Measurements from ENCODE around the gene TOMM70. TPM values are rescaled to one million over a fixed set of nuclear protein-coding genes. Genes with fewer than 3 reads are reported as not detected.
"Not testable (repeated sequence)": the region's sequence is repeated elsewhere in the genome, so short reads cannot be mapped to it uniquely, and the experiment has no call there.

The TOMM70 gene
- total RNA-seq (96.6 TPM), polyA plus RNA-seq (37.0 TPM)

DNA sequence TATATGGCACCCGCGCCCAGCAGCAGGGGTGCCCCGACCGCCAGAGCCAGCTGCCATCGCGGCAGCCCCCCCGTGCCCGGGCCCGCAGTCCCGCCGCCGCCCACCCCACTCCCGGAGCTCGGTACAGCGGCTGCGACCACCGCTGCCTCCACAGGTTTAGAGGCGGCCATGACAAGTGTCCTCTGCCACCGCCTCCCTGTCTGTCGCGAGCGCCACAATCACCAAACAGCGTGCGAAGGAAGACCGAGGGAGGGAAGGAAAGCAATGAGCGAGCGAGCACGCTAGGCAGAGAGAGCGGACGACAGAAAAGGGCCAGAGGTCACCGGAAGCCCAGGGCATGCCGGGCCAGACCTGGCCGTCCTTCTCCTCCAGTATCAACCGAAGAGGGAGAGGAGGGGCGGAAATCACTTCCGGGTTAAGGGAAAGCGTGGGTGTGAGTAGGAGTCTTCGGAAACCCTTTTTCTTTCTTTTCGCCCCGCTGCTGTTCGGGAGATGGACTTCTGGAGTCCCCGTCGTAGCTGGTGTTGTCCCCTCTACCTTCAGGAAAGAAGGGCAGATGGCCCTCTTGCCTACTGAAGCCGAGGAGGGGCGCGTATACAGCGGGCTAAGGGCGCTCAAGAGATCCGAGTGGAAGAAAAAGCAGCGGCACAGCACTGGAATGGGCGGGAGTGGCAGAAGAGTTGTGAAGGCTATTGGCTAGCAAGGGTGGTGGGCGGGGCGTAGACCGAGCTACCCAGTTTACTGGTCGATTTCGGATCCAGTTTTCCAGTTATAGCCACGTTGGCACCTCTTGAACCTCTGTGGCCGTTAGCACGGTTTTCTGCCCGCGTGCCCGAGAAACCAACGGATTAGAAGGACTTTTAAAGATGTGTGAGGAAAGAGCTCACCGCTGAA is at the start of gene TOMM70, which contains the start of gene LNP1:
TOMM70 (minus strand) TSS at position 310 of the 894 bp plus-strand sequence; CDS start at position 170, 140 bp downstream.
LNP1 (plus strand) TSS at position 760 of the 894 bp plus-strand sequence. CDS start 28,191 bp downstream, outside the sequence.
- no peaks in the 10 kb centered on the region for H3K4me1 ChIP-seq (ENCODE audit: insufficient read depth)
- H3K27ac ChIP-seq (ENCODE audit: low read depth): peak within 1 kb of the TSS; percentile 82
- peak; percentile 96 for DNase-seq (ENCODE audit: extremely low spot score)
- H3K36me3 ChIP-seq (ENCODE audit: insufficient read depth): no peaks in the 10 kb centered on the region
- peak within 1 kb of the TSS; percentile 93 for H3K4me3 ChIP-seq (ENCODE audit: low read depth, low read length)
- under 1% methylated on average over 64 of the region's 64 CpGs for WGBS

DNA sequence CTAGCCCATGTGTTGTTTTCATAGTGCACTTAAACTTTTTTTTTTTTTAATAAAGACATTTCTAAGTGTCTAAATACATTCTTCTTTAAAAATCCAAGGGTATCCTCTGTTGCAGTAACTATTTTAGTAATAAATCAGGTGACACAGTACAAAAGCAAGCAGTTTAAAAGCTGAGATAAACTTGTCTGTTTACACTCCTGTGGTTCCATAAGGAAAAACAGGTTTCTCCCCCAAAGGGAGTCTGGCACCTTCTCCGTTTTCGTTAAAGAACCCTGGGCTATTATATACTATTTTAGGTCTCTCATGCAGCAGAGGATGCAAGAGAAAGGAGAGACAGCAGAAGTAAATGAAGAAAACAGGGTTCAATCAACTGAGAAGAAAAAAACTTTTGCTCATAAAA is 48.3 kb upstream of the TOMM70 start:
- no peak for DNase-seq (ENCODE audit: extremely low spot score)
- Histone ChIP-seq H3K27ac (ENCODE audit: low read depth) (no peak overlapping the region), H3K36me3 (ENCODE audit: insufficient read depth) (no peaks in the 10 kb centered on the region), H3K4me3 (ENCODE audit: low read depth, low read length) (no peak overlapping the region), H3K4me1 (ENCODE audit: insufficient read depth) (no peaks in the 10 kb centered on the region)
- WGBS: 53% methylated on average over 2 of the region's 2 CpGs

DNA sequence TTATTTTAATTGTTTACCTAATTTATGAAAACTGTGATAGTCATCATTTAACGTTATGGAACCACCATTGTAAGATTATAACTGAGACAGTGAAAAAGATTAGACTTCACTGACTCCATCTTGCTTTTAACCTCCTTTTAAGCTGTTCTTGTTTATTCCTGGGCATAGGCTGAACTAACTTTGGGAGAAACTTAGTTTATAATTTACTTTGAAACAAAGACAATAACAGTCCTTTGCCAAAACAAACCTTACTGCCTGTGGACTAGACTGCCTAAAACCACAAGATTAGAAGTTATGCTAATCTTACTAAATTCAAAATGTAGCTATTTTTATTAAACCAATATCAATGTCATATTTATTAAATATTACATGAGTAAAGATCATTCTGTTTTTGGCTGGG is 47.2 kb upstream of the TOMM70 start:
- WGBS: 77% methylated on average over 1 of the region's 1 CpG
- DNase-seq (ENCODE audit: extremely low spot score): no peak
- H3K4me3 ChIP-seq (ENCODE audit: low read depth, low read length): no peak overlapping the region
- H3K4me1 ChIP-seq (ENCODE audit: insufficient read depth): no peaks in the 10 kb centered on the region
- no peak overlapping the region for H3K27ac ChIP-seq (ENCODE audit: low read depth)
- no peaks in the 10 kb centered on the region for H3K36me3 ChIP-seq (ENCODE audit: insufficient read depth)

DNA sequence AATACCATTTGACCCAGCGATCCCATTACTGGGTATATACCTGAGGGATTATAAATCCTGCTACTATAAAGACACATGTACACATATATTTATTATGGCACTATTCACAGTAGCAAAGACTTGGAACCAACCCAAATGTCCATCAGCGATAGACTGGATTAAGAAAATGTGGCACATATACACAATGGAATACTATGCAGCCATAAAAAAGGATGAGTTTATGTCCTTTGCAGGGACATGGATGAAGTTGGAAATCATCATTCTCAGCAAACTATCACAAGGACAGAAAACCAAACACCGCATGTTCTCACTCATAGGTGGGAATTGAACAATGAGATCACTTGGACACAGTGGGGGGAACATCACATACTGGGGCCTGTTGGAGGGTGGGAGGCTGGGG is 46.2 kb upstream of the TOMM70 start:
- not testable (repeated sequence) for H3K4me1 ChIP-seq (ENCODE audit: insufficient read depth); H3K27ac ChIP-seq (ENCODE audit: low read depth); H3K36me3 ChIP-seq (ENCODE audit: insufficient read depth); H3K4me3 ChIP-seq (ENCODE audit: low read depth, low read length); DNase-seq (ENCODE audit: extremely low spot score)
- WGBS: 97% methylated on average over 3 of the region's 3 CpGs

DNA sequence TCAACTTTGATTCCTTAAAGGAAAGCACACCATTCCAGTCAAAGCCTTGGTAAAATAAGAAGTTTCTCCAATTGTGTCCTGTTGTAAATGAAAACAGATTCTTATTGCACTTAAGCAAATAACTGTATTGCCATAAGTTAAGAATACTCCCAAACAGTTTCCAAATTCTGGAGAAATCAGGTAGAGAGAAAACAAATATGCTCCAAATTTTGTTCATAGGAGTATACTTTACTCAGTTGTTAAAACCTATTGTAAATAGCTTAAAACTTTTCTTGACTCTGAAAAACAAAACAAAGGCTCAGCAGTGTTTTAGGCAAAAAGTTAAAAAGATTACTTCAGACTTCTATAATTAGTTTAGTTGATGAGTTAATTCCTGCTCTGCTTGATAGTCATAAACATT is 42.8 kb upstream of the TOMM70 start:
- Histone ChIP-seq H3K36me3 (ENCODE audit: insufficient read depth) (no peaks in the 10 kb centered on the region), H3K27ac (ENCODE audit: low read depth) (no peak overlapping the region), H3K4me3 (ENCODE audit: low read depth, low read length) (no peak overlapping the region), H3K4me1 (ENCODE audit: insufficient read depth) (no peaks in the 10 kb centered on the region)
- DNase-seq (ENCODE audit: extremely low spot score): no peak

DNA sequence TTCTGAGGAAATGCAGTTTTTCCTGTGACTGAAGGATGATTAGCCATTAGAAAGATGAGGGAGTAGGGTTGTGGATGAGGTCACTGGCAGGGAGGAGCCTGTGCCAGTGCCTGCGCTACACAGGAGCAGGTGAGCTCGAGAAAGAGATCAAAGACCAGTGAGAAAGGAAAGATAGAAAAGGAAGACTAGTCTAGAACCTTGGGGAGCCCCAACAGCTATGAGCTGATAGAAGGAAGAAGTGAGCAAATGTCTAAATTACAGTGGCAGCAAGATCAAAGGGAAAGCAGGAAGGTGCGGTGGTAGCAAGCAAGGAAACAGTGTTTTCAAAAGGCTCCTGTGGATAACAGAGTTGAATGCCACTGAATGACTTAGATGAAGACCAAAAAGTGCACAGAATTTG is 40.0 kb upstream of the TOMM70 start:
- 95% methylated on average over 3 of the region's 3 CpGs for WGBS
- no peak overlapping the region for H3K4me3 ChIP-seq (ENCODE audit: low read depth, low read length)
- no peak overlapping the region for H3K27ac ChIP-seq (ENCODE audit: low read depth)
- no peaks in the 10 kb centered on the region for H3K4me1 ChIP-seq (ENCODE audit: insufficient read depth)
- no peaks in the 10 kb centered on the region for H3K36me3 ChIP-seq (ENCODE audit: insufficient read depth)
- no peak for DNase-seq (ENCODE audit: extremely low spot score)

DNA sequence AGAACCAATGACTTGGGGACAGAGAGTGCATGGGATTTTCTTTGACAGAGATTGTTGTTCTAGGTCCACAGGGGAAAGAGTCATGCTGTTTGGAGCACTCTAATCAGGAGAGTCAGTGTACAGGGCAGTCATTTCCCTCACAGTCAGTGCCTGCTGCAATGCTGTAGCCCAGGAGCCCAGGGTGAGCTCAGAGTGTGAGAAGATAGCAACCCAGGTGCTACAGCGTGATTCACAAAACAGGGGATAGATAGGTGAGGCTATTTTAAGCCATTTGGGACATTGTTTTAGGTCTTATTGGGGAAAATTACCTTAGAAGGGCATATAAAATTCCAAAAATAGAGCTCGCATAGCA is 37.7 kb upstream of the TOMM70 start:
- H3K4me3 ChIP-seq (ENCODE audit: low read depth, low read length): no peak overlapping the region
- DNase-seq (ENCODE audit: extremely low spot score): no peak
- no peaks in the 10 kb centered on the region for H3K4me1 ChIP-seq (ENCODE audit: insufficient read depth)
- no peak overlapping the region for H3K27ac ChIP-seq (ENCODE audit: low read depth)
- 97% methylated on average over 2 of the region's 2 CpGs for WGBS
- no peaks in the 10 kb centered on the region for H3K36me3 ChIP-seq (ENCODE audit: insufficient read depth)

DNA sequence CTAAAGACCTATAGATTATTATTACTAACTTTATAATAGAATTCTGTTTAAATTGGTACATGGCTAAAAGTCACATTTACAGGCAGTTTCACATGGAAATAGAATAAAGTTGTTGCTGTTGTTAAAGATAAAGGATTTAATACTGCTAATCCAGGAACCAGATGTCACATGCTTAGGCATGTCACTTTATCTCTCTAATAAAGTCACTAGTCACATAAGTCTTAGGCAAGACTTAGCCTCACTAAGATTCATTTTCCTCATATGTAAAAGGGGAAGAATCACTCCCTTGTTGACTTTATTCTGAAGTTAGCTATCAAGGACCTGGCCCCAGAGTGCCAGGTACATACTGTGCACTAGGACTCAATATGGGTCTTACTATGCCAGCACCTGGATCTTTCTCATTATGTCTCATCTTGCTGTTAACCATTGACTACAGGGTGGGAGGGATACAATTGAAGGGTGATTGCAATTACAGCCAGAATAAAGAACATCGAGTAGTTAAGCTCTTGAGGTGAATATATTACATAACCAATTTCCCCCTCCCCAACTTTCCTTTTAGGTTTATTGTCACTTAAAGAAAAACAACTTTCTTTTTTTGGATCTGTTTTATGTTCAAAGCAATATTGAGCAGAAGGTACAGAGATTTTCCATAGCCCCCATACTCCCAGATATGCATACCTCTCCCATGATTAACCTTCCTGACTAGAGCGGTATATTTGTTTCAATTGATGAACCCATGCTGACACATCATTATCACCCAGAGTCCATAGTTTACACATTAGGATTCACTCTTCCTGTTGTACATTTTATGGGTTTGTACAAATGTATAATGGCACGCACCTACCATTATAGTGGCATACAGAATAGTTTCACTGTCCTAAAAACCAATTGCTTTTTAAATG is 37.1 kb upstream of the TOMM70 start:
- Histone ChIP-seq H3K4me1 (ENCODE audit: insufficient read depth) (no peaks in the 10 kb centered on the region), H3K27ac (ENCODE audit: low read depth) (no peak overlapping the region), H3K4me3 (ENCODE audit: low read depth, low read length) (no peak overlapping the region), H3K36me3 (ENCODE audit: insufficient read depth) (no peaks in the 10 kb centered on the region)
- no peak for DNase-seq (ENCODE audit: extremely low spot score)
- 82% methylated on average over 3 of the region's 3 CpGs for WGBS

DNA sequence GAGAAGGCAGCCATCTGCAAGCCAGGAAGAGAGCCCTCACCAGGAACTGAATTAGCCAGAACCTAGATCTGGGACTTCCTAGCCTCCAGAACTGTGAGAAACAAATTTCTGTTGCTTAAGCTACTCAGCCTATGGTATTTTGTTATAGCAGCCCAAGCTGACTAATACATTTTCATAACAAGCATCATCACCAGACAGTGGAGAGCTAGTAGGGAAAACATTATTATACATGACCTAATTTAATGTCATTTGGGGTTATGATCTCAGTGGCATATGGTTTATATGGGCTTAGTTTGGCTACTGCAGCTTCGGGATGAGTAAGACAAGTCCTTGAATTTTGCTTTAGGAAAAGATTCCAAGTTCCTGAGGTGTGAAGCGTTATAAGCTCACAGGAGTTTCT is 36.1 kb upstream of the TOMM70 start:
- Histone ChIP-seq H3K4me1 (ENCODE audit: insufficient read depth) (no peaks in the 10 kb centered on the region), H3K27ac (ENCODE audit: low read depth) (no peak overlapping the region), H3K36me3 (ENCODE audit: insufficient read depth) (no peaks in the 10 kb centered on the region), H3K4me3 (ENCODE audit: low read depth, low read length) (no peak overlapping the region)
- no peak for DNase-seq (ENCODE audit: extremely low spot score)
- 67% methylated on average over 2 of the region's 2 CpGs for WGBS

DNA sequence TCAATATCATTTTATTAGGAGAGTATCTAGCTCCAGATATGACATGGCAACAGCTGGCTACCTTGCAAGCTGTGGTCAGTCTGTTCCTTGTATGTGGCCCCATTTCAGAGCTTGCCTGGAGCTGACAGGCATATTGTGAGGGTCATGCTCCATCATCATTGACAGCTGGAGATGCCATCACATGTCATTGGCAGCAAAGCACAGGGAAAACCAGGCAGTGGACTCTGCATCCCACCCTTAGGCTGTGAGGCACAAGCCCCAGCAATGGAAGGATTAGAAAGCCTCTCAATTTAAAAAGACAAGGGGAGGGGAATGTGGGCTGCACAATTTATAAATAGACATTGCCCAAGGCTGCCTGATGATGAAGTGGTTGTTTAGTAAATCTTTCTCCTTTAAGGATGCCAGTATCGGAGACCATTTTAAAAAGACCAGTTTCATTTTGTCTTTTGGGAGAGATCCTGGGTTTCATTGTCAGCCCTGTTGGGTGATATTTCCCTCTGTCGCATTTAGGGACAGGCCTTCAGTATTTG is 28.4 kb upstream of the TOMM70 start:
- Histone ChIP-seq H3K4me3 (ENCODE audit: low read depth, low read length) (no peak overlapping the region), H3K36me3 (ENCODE audit: insufficient read depth) (no peaks in the 10 kb centered on the region), H3K4me1 (ENCODE audit: insufficient read depth) (no peaks in the 10 kb centered on the region), H3K27ac (ENCODE audit: low read depth) (no peak overlapping the region)
- DNase-seq (ENCODE audit: extremely low spot score): no peak
- WGBS: 75% methylated on average over 2 of the region's 2 CpGs

DNA sequence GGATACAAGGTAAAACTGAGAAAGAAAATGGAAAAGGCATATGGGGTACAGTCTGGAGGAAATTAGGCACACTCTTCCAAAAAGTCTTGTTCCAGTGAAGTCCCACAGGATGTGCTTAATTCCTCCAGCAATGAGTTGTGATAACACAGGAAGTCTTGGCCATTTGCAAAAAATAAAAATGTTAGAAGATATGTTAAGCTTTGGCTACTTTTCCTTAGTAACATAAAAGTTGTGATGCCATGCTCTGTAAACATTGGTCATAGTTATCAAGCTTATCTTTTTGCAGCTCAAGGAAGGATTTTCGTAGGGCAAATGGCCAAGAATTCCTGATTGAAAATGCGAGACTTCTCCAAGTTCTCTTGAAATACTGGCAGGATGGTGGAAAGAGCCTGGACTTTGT is 26.8 kb upstream of the TOMM70 start:
- WGBS: 9% methylated on average over 2 of the region's 2 CpGs
- Histone ChIP-seq H3K36me3 (ENCODE audit: insufficient read depth) (no peaks in the 10 kb centered on the region), H3K4me3 (ENCODE audit: low read depth, low read length) (no peak overlapping the region), H3K27ac (ENCODE audit: low read depth) (no peak overlapping the region), H3K4me1 (ENCODE audit: insufficient read depth) (no peaks in the 10 kb centered on the region)
- DNase-seq (ENCODE audit: extremely low spot score): peak; percentile 36

DNA sequence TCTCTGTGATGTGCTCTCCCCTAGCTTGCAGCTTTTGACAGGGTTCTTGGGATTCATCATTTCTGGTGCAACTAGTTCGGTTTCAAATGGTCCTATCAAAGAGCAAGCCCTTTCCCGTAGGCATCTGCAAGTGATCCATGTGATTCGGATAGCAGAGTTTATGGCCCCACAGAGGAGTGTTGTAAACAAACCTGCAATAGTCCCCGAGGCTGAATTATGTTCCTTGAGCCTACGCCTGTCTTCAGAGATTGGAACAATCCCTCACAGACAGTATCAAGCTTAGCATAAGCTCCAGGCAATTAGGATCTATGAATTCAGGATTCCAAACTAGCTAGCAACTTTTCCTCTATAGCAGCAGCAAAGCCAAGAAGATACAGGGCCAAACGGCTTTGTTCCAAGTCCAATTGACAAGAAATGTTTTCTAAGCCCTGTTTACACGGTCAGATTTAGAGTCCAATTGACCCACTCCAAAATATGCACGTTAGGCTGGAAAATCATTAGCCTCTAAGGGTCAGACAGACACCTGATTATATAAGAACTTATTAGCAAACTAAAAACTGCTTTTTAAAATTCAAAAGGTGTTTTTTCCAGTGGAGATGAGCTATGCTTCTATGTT is 25.3 kb upstream of the TOMM70 start:
- H3K4me1 ChIP-seq (ENCODE audit: insufficient read depth): no peaks in the 10 kb centered on the region
- no peak overlapping the region for H3K4me3 ChIP-seq (ENCODE audit: low read depth, low read length)
- no peaks in the 10 kb centered on the region for H3K36me3 ChIP-seq (ENCODE audit: insufficient read depth)
- no peak overlapping the region for H3K27ac ChIP-seq (ENCODE audit: low read depth)
- WGBS: 29% methylated on average over 8 of the region's 8 CpGs
- no peak for DNase-seq (ENCODE audit: extremely low spot score)

DNA sequence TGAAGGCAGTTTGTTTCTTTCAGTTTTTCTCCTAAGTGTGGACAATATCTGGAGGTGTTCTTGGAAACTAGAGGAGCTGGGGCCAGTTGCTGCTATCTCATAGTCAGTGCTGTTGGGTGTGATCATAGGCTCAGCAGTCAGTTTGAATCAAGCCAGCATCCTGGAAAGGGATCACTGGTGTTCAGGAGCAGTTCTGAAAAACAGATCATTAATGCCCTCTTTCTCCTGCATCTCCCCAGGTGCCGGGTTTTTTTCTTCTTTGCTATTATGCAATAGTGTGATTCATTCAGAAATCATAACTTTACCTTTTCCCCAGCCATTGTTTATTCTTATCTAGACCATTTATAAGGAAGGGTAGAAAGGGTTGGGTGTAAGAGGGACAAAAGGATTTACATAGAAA is 24.4 kb upstream of the TOMM70 start:
- DNase-seq (ENCODE audit: extremely low spot score): no peak
- no peak overlapping the region for H3K4me3 ChIP-seq (ENCODE audit: low read depth, low read length)
- H3K4me1 ChIP-seq (ENCODE audit: insufficient read depth): no peaks in the 10 kb centered on the region
- WGBS: 39% methylated on average over 1 of the region's 1 CpG
- no peak overlapping the region for H3K27ac ChIP-seq (ENCODE audit: low read depth)
- no peaks in the 10 kb centered on the region for H3K36me3 ChIP-seq (ENCODE audit: insufficient read depth)
